Measurements from ENCODE around the gene TCF4. TPM values are rescaled to one million over a fixed set of nuclear protein-coding genes. Genes with fewer than 3 reads are reported as not detected.

TCF4 gene
- total RNA-seq, 2 donors from 2014 or later, result 31.6 to 34.0 TPM

DNA sequence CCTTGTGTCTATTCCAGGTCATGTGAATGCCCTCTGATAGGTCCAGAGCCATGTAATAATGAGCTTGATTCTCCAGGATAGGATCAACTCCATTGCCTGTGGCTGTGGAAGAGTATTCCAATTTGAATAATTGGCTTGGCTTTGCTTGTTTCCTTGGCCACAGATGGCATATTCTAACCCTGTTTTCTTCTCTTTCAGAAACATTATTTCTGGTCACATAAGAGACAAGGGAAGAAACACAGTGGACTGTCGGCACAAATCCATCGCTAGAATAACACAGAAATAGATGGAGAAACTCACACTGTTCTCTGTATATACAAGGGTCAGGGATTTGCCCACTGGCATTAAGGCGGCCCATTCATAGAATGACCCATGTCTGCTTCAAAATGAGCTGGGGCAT lies 350.3 kb downstream of the TCF4 start:
- peaks cover 6% of the 10 kb centered on the region for H3K4me1 ChIP-seq
- intact Hi-C loops (cut with DNase I), result loop anchor here (10.0 kb wide), 1 partner anchor 1337 kb away; no protein-coding TSS in a partner anchor
- WGBS, 2 donors, result 91 to 97% methylated on average over 3 of the region's 3 CpGs
- H3K27me3 ChIP-seq, result no peaks in the 10 kb centered on the region
- H3K4me3 ChIP-seq, result no peak overlapping the region
- H3K27ac ChIP-seq, result no peak overlapping the region
- no peak for DNase-seq
- no peaks in the 10 kb centered on the region for H3K36me3 ChIP-seq (replicated peaks in 1 of 2; ENCODE audit: insufficient read depth in 1 of 2, low read depth in 2 of 2)
- TF ChIP-seq POLR2A (IDR thresholded peaks at IDR 0.05), result no peak
- TF ChIP-seq, protein P1, sequence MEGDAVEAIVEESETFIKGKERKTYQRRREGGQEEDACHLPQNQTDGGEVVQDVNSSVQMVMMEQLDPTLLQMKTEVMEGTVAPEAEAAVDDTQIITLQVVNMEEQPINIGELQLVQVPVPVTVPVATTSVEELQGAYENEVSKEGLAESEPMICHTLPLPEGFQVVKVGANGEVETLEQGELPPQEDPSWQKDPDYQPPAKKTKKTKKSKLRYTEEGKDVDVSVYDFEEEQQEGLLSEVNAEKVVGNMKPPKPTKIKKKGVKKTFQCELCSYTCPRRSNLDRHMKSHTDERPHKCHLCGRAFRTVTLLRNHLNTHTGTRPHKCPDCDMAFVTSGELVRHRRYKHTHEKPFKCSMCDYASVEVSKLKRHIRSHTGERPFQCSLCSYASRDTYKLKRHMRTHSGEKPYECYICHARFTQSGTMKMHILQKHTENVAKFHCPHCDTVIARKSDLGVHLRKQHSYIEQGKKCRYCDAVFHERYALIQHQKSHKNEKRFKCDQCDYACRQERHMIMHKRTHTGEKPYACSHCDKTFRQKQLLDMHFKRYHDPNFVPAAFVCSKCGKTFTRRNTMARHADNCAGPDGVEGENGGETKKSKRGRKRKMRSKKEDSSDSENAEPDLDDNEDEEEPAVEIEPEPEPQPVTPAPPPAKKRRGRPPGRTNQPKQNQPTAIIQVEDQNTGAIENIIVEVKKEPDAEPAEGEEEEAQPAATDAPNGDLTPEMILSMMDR (IDR thresholded peaks at IDR 0.05), result no peak
- ATAC-seq, result no peak
- H3K9me3 ChIP-seq, result no peaks in the 10 kb centered on the region

DNA sequence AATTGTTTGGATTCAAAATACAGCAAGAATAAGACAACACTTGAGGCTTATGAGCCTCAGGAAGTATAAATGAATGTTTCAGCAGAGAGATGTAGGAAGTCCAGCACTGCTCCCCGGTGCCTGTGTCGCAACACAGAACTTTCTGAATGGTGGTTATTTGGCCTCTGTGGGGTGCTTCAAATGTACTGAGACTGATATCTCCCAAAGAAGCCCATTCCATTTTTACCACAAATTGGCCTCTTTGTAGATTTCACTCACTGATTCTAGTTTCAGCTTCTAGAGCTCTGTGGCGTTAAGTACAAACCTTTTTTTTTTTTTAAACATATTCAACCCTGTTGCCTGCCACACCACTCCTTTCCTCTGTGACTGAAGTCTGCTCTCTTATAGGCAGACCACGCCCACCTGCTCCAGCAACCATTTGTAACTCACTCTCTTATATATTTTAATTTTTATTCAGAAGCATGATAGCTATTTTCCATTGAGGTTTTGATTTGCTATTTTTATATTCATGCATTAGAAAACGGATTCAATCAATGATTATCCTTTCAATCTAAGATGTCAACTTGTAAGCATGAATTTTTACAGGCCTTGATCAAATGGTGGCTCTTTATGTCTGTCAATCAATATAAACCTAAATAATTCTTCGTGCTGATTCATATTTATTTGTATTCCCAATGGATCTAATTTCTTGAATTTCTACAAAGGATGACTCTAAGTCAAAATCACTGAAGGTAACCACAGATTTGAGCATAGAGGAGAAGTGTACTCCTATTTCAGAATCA lies 351.7 kb downstream of the TCF4 start:
- no peak for ATAC-seq
- H3K4me3 ChIP-seq, result no peak overlapping the region
- no peaks in the 10 kb centered on the region for H3K27me3 ChIP-seq
- no peak overlapping the region for H3K27ac ChIP-seq
- H3K9me3 ChIP-seq, result no peaks in the 10 kb centered on the region
- H3K4me1 ChIP-seq, result peaks cover 6% of the 10 kb centered on the region
- TF ChIP-seq POLR2A (IDR thresholded peaks at IDR 0.05), result no peak
- TF ChIP-seq, protein P1 (IDR thresholded peaks at IDR 0.05), result no peak
- H3K36me3 ChIP-seq (replicated peaks in 1 of 2; ENCODE audit: insufficient read depth in 1 of 2, low read depth in 2 of 2), result no peaks in the 10 kb centered on the region
- WGBS, 2 donors, result 77 to 79% methylated on average over 6 of the region's 6 CpGs
- intact Hi-C loops (cut with DNase I), result loop anchor here (10.0 kb wide), 1 partner anchor 1338 kb away; no protein-coding TSS in a partner anchor
- DNase-seq, result peak in 2 of 4 donors; percentile 10 to 32

DNA sequence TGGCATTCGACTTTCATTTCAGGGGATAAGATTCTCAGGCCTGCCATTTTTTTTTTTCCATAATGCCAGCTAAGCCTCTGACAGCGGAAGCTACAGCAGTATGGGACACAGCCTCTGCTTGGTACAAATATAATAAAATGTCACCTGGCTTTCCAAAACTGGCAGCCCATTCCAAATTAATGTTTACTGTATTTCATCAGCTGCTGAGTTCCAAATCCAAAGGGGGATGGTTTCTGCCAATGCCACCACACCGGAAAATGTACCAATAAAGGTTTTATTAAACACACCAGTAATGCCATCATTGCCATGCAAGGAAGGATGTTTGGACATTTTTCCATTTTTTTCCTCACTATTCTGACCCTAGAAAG lies 352.9 kb downstream of the TCF4 start:
- peaks cover 6% of the 10 kb centered on the region for H3K4me1 ChIP-seq
- DNase-seq, result no peak
- no peak for ATAC-seq
- H3K27ac ChIP-seq, result no peak overlapping the region
- TF ChIP-seq POLR2A (IDR thresholded peaks at IDR 0.05), result no peak
- TF ChIP-seq, protein P1 (IDR thresholded peaks at IDR 0.05), result no peak
- intact Hi-C loops (cut with DNase I), result loop anchor here (10.0 kb wide), 1 partner anchor 1340 kb away; no protein-coding TSS in a partner anchor
- no peaks in the 10 kb centered on the region for H3K27me3 ChIP-seq
- H3K4me3 ChIP-seq, result no peak overlapping the region
- 34 to 40% methylated on average over 3 of the region's 3 CpGs for WGBS, 2 donors
- H3K9me3 ChIP-seq, result no peaks in the 10 kb centered on the region
- no peaks in the 10 kb centered on the region for H3K36me3 ChIP-seq (replicated peaks in 1 of 2; ENCODE audit: insufficient read depth in 1 of 2, low read depth in 2 of 2)

DNA sequence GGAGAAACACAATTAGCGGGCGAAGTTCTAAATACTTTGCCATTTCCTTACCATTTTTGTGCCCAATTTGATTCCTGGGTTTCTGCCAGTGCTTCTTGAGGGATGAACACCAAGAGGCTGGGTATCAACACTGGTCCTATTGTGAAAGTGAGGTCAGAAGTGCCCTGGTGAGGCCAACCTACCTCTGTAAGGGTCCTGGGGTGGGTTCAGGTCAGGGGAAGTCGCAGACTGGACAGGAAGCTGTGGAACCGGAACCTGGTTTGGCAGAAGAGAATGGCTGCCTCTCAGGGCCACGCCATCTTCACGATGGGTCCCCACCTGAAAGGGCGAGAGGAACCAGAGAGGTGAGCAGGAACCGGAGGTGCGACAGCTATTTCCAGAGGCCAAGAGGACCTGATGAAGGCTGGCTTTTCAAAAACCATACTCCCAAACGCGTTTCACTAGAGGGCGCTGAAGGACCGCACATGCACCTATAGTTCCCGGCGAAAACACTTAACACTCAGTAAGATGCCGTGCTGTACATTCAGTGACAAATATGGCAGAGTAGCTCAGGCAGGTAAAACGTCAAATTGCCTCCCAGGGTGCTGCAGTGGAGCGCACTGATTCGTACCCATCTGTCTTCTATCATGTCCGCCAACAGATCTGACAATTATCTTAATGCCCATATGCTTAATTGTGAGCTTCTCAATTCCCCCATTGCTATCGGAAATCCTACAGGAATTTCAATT lies 353.5 kb downstream of the TCF4 start:
- Histone ChIP-seq H3K4me1 (peaks cover 6% of the 10 kb centered on the region), H3K27me3 (no peaks in the 10 kb centered on the region), H3K27ac (no peak overlapping the region), H3K4me3 (no peak overlapping the region), H3K36me3 (replicated peaks in 1 of 2; ENCODE audit: insufficient read depth in 1 of 2, low read depth in 2 of 2) (no peaks in the 10 kb centered on the region), H3K9me3 (no peaks in the 10 kb centered on the region)
- TF ChIP-seq, protein P1 (IDR thresholded peaks at IDR 0.05), result peak; percentile 52 to 88 (median 82)
- no peak for TF ChIP-seq POLR2A (IDR thresholded peaks at IDR 0.05)
- ATAC-seq (peak; percentile 86), DNase-seq (peak; percentile 81 to 88 (median 84))
- intact Hi-C loops (cut with DNase I), result loop anchor here (10.0 kb wide), 1 partner anchor 1340 kb away; no protein-coding TSS in a partner anchor
- WGBS, 2 donors, result 23 to 30% methylated on average over 17 to 21 of the region's 21 CpGs
